ENCODE results near the gene CITED4. TPM values are rescaled to one million over a fixed set of nuclear protein-coding genes. Genes with fewer than 3 reads are reported as not detected.

CITED4 gene
- total RNA-seq, 1 donor from 2014 or later = 3.8 TPM

- peaks cover 14% of the 10 kb centered on the region for H3K4me1 Mint-ChIP-seq (ENCODE audit: low read depth, unreplicated experiment)
- TF ChIP-seq, protein P1, sequence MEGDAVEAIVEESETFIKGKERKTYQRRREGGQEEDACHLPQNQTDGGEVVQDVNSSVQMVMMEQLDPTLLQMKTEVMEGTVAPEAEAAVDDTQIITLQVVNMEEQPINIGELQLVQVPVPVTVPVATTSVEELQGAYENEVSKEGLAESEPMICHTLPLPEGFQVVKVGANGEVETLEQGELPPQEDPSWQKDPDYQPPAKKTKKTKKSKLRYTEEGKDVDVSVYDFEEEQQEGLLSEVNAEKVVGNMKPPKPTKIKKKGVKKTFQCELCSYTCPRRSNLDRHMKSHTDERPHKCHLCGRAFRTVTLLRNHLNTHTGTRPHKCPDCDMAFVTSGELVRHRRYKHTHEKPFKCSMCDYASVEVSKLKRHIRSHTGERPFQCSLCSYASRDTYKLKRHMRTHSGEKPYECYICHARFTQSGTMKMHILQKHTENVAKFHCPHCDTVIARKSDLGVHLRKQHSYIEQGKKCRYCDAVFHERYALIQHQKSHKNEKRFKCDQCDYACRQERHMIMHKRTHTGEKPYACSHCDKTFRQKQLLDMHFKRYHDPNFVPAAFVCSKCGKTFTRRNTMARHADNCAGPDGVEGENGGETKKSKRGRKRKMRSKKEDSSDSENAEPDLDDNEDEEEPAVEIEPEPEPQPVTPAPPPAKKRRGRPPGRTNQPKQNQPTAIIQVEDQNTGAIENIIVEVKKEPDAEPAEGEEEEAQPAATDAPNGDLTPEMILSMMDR (IDR thresholded peaks at IDR 0.05; ENCODE audit: partially characterized antibody, unreplicated experiment) = no peak
- no peak overlapping the region for H3K27ac Mint-ChIP-seq (ENCODE audit: unreplicated experiment)
- DNase-seq = no peak
- peaks cover 6% of the 10 kb centered on the region for H3K36me3 Mint-ChIP-seq (ENCODE audit: unreplicated experiment)
- peaks cover 7% of the 10 kb centered on the region for H3K9me3 Mint-ChIP-seq (ENCODE audit: unreplicated experiment)
- peaks cover 4% of the 10 kb centered on the region for H3K27me3 Mint-ChIP-seq (ENCODE audit: unreplicated experiment)
- peak overlapping the region; percentile 13 for H3K4me3 Mint-ChIP-seq (ENCODE audit: unreplicated experiment)
Observed at GRCh38 chr1:40841602-40842001, 20.6 kb downstream of the CITED4 start.

GRCh38 chr1:40840526-40841323 lies 21.4 kb downstream of the CITED4 start:
- no peak for DNase-seq
- peaks cover 6% of the 10 kb centered on the region for H3K36me3 Mint-ChIP-seq (ENCODE audit: unreplicated experiment)
- H3K27ac Mint-ChIP-seq (ENCODE audit: unreplicated experiment) = no peak overlapping the region
- H3K9me3 Mint-ChIP-seq (ENCODE audit: unreplicated experiment) = peaks cover 7% of the 10 kb centered on the region
- H3K4me3 Mint-ChIP-seq (ENCODE audit: unreplicated experiment) = no peak overlapping the region
- H3K27me3 Mint-ChIP-seq (ENCODE audit: unreplicated experiment) = peaks cover 4% of the 10 kb centered on the region
- peaks cover 14% of the 10 kb centered on the region for H3K4me1 Mint-ChIP-seq (ENCODE audit: low read depth, unreplicated experiment)
- TF ChIP-seq, protein P1 (IDR thresholded peaks at IDR 0.05; ENCODE audit: partially characterized antibody, unreplicated experiment) = no peak

DNA sequence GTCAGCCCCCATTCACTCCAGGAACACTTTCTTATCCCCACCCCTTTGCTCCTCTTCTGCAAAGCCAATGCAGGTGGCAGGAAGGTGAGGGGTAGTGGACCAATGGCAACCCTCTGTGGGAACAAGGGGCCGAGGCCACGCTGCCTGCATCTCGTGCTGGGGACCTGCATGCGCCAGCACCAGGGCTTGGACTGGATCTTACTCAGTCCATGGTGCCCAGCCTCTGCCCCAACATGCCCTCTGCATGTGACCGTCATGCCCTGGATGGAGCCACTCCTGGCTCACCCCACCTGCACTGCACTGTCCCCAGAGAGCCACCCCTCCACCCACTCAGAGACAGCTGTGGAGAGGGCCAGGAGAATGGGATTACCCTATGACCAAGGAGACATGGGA lies 22.2 kb downstream of the CITED4 start:
- Mint-ChIP-seq H3K27ac (ENCODE audit: unreplicated experiment) (no peak overlapping the region), H3K4me1 (ENCODE audit: low read depth, unreplicated experiment) (peaks cover 14% of the 10 kb centered on the region), H3K4me3 (ENCODE audit: unreplicated experiment) (no peak overlapping the region), H3K36me3 (ENCODE audit: unreplicated experiment) (peaks cover 6% of the 10 kb centered on the region), H3K27me3 (ENCODE audit: unreplicated experiment) (peaks cover 4% of the 10 kb centered on the region), H3K9me3 (ENCODE audit: unreplicated experiment) (peaks cover 6% of the 10 kb centered on the region)
- TF ChIP-seq, protein P1 (IDR thresholded peaks at IDR 0.05; ENCODE audit: partially characterized antibody, unreplicated experiment) = no peak
- DNase-seq = no peak

DNA sequence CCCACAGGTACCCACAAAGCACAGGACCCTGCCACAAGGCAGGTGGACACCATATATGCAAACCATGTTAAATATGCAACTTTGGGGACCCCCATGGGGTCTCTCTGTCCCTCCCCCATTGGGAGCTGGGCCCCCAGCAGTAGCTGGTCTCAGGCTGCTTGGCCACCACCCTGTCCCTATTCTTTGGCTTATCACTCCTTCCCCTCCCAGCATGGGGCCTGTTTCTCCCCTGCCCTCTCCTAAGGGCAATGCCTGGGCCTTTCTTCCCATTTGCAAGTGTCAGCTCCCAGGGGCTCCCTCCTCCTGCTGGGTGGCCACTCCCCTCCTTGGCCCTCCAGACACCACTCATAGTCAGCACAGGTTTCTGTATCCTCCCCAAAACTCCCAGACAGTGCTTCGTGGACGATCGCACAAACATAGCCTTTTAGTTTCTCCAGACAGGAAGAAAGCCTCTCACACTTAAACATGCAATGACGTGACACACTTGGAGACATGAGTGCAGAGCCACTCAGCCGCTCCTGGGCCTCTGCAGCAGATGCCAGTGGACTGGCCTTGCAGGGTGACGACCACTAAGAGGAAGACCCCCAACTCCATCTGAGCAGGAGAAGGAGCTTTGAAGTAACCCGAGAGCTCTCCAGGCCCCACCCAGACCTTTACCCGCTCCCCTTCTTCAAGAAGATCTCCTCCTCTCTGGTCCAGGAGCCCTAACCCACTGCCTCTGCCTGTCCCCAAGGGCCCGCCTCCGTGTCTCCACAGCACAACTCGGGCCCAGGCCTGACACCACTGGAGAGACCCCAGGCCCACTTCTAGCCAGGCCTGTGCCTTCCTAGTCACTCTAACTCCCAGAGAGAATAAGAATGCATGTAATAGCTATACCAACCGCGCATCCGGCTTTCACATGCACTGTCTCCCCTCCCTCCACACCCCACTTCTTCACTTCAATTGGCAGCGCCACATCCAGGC lies 22.9 kb downstream of the CITED4 start:
- DNase-seq = no peak
- Mint-ChIP-seq H3K36me3 (ENCODE audit: unreplicated experiment) (peaks cover 6% of the 10 kb centered on the region), H3K9me3 (ENCODE audit: unreplicated experiment) (peaks cover 7% of the 10 kb centered on the region), H3K27me3 (ENCODE audit: unreplicated experiment) (peaks cover 4% of the 10 kb centered on the region), H3K27ac (ENCODE audit: unreplicated experiment) (no peak overlapping the region), H3K4me1 (ENCODE audit: low read depth, unreplicated experiment) (peaks cover 10% of the 10 kb centered on the region), H3K4me3 (ENCODE audit: unreplicated experiment) (no peak overlapping the region)
- TF ChIP-seq, protein P1 (IDR thresholded peaks at IDR 0.05; ENCODE audit: partially characterized antibody, unreplicated experiment) = no peak

Data from glutamatergic neuron (in vitro differentiated cells).